B cell (primary cell): Measurements from ENCODE around the gene TSC1. TPM values are rescaled to one million over a fixed set of nuclear protein-coding genes. Genes with fewer than 3 reads are reported as not detected.

ENCODE experiments used
- ATAC-seq: fragments of 200-7000 bp; cut with Tn5 transposase; one replicate; pipeline ENCODE4 v1.10.0; 2021; ENCODE audit warnings: low read depth, mild to moderate bottlenecking, moderate number of reproducible peaks, moderate library complexity
- CTCF ChIA-PET: fragments of 350-600 bp; sonication (Branson Sonifier 250); formaldehyde crosslinking; loops from one replicate; lab custom pipeline; 2021; ENCODE audit warnings: antibody characterized with exemption, inconsistent platforms; lab: Charles Lee
- POLR2A ChIA-PET: fragments of 350-600 bp; sonication (Branson Sonifier 250); formaldehyde crosslinking; loops from one replicate; lab custom pipeline; 2021; ENCODE audit warnings: antibody characterized with exemption; lab: Charles Lee
- DNase-seq: peaks from one replicate; pipeline ENCODE4 v3.0.0; 2013
- H2AFZ ChIP-seq: 2 replicates; pipeline ENCODE4 v1.6.1; 2012; ENCODE audit warnings: mild to moderate bottlenecking, low read depth, low read length; ENCODE audit not compliant: insufficient read depth, poor library complexity, severe bottlenecking
- H3K27ac ChIP-seq, 2 donors: 1 replicate in 1 of 2; 2 replicates in 1 of 2; pipeline ENCODE4 v1.5.1; 2012 to 2013; ENCODE audit warnings: low read length in 2 of 2, mild to moderate bottlenecking in 2 of 2, moderate library complexity in 1 of 2
- H3K27me3 ChIP-seq, 4 experiments: fragments of 200-600 bp in 1 of 4; sonication (generic) in 1 of 4; replicated peaks in 1 of 4; 1 replicate in 2 of 4; 2 replicates in 2 of 4; pipeline versions ENCODE4 v1.6.1 to v1.7.0; 2013 to 2016; ENCODE audit warnings: low read length in 3 of 4, mild to moderate bottlenecking in 2 of 4, mixed read lengths in 1 of 4, moderate library complexity in 1 of 4; ENCODE audit not compliant: insufficient read depth in 4 of 4, control insufficient read depth in 3 of 4; ENCODE audit errors: control extremely low read depth in 1 of 4
- H3K36me3 ChIP-seq, 2 experiments: replicated peaks in 1 of 2; 1 replicate in 1 of 2; 2 replicates in 1 of 2; pipeline versions ENCODE4 v1.6.1 to v1.7.1; 2013; ENCODE audit warnings: low read length in 1 of 2; ENCODE audit not compliant: insufficient read depth in 2 of 2, control insufficient read depth in 1 of 2; ENCODE audit errors: control extremely low read depth in 1 of 2, extremely low read depth in 1 of 2
- H3K4me1 ChIP-seq, 2 donors: fragments of 200-600 bp in 1 of 2; sonication (generic) in 1 of 2; 1 replicate in 1 of 2; 2 replicates in 1 of 2; pipeline versions ENCODE4 v1.5.1 to v1.6.1; 2013 to 2017; ENCODE audit warnings: low read length in 2 of 2; ENCODE audit not compliant: control insufficient read depth in 2 of 2, insufficient read depth in 2 of 2
- H3K4me2 ChIP-seq: replicated peaks from 2 replicates; pipeline ENCODE3; 2012; ENCODE audit warnings: mild to moderate bottlenecking, low read depth, low read length; ENCODE audit not compliant: poor library complexity, severe bottlenecking
- H3K4me3 ChIP-seq, 5 experiments: fragments of 200-600 bp in 1 of 5; sonication (generic) in 1 of 5; 1 replicate in 3 of 5; 2 replicates in 2 of 5; pipeline versions ENCODE4 v1.5.1 to v1.7.0; 2011 to 2016; ENCODE audit warnings: low read length in 4 of 5, mild to moderate bottlenecking in 4 of 5, low read depth in 2 of 5, control low read depth in 1 of 5, moderate library complexity in 1 of 5; ENCODE audit not compliant: insufficient read depth in 1 of 5; ENCODE audit errors: control extremely low read depth in 1 of 5, extremely low read depth in 1 of 5
- H3K79me2 ChIP-seq: fragments of 200-600 bp; sonication (generic); one replicate; pipeline ENCODE4 v1.6.0; 2016; ENCODE audit warnings: low read length; ENCODE audit not compliant: control insufficient read depth, insufficient read depth
- H3K9ac ChIP-seq: fragments of 200-600 bp; sonication (generic); 2 replicates; pipeline ENCODE4 v1.6.1; 2017; ENCODE audit warnings: mild to moderate bottlenecking, low read length, moderate library complexity
- H3K9me3 ChIP-seq, 3 donors: one replicate each; pipeline versions ENCODE4 v1.6.1 to v1.7.1; 2013; ENCODE audit warnings: low read length in 2 of 3; ENCODE audit not compliant: control insufficient read depth in 2 of 3, insufficient read depth in 1 of 3; ENCODE audit errors: control extremely low read depth in 1 of 3
- H4K20me1 ChIP-seq: 2 replicates; pipeline ENCODE4 v1.6.0; 2012; ENCODE audit warnings: mild to moderate bottlenecking, low read length; ENCODE audit not compliant: insufficient read depth, control insufficient read depth, poor library complexity, severe bottlenecking
- H3K27ac Mint-ChIP-seq: one replicate; pipeline ENCODE4 v1.8.0; 2021; ENCODE audit warnings: mixed read lengths
- H3K27me3 Mint-ChIP-seq: one replicate; pipeline ENCODE4 v1.8.0; 2021; ENCODE audit warnings: mixed read lengths
- H3K4me1 Mint-ChIP-seq: one replicate; pipeline ENCODE4 v1.8.0; 2021; ENCODE audit warnings: mixed read lengths
- H3K4me3 Mint-ChIP-seq: one replicate; pipeline ENCODE4 v1.8.0; 2021; ENCODE audit warnings: mixed read lengths
- H3K9me3 Mint-ChIP-seq: one replicate; pipeline ENCODE4 v1.8.0; 2022; ENCODE audit warnings: mixed read lengths; ENCODE audit not compliant: insufficient read depth
- CTCF ChIP-seq: fragments of 200-600 bp; IDR thresholded peaks from one replicate; pipeline ENCODE4 v1.8.0; 2022; ENCODE audit warnings: antibody characterized with exemption, mild to moderate bottlenecking
- EZH2 ChIP-seq: IDR thresholded peaks from 2 replicates; pipeline ENCODE4 v1.6.1; 2012; ENCODE audit warnings: borderline replicate concordance, low read depth, mild to moderate bottlenecking, moderate library complexity, low read length; ENCODE audit not compliant: insufficient read depth, poor library complexity, severe bottlenecking
- WGBS: methylation state at CpG from one replicate; pipeline ENCODE4 v1.1.5; 2013; ENCODE audit warnings: missing lambda C conversion rate; ENCODE audit not compliant: insufficient coverage; 5-methylcytosine and 5-hydroxymethylcytosine counted together
- intact Hi-C: fragments of 100-400 bp; cut with micrococcal nuclease; formaldehyde crosslinking; loops from one replicate; pipeline ENCODE4 v1.10.0; 2022
- polyA plus RNA-seq: library from polyadenylated mRNA; depleted of rRNA; stranded (reverse); fragments of >200 nt; gene quantifications from 2 replicates; pipeline ENCODE4 v1.2.3, GENCODE V29; 2012
- total RNA-seq, 2 donors: library from RNA; stranded (reverse); fragments of 120-200 nt in 1 of 2; gene quantifications; 1 replicate in 1 of 2; 2 replicates in 1 of 2; pipeline versions ENCODE4 v1.2.3 to v1.2.4, GENCODE V29; 2013 to 2022

Gene TSC1
- total and polyA plus RNA-seq, 2 donors (not counting 1 experiment from before 2014, with no cell fraction given): 34.4 to 102 TPM

- no peak overlapping the region for H3K4me3 ChIP-seq
- H3K4me2 ChIP-seq: no peak overlapping the region
- peaks cover 9% of the 10 kb centered on the region for H3K4me1 Mint-ChIP-seq
- no peak overlapping the region for H2AFZ ChIP-seq
- no peaks in the 10 kb centered on the region for H3K79me2 ChIP-seq
- H3K36me3 ChIP-seq: peaks cover 5 to 77% of the 10 kb centered on the region in 2 experiments
- TF ChIP-seq EZH2: no peak
- peak; percentile 92 for TF ChIP-seq CTCF
- H3K9me3 Mint-ChIP-seq: no peaks in the 10 kb centered on the region
- ATAC-seq (peak; percentile 96), DNase-seq (peak; percentile 89)
- no peak overlapping the region for H3K4me3 Mint-ChIP-seq
- peaks cover 0 to 5% of the 10 kb centered on the region in 2 donors for H3K4me1 ChIP-seq
- H3K27ac Mint-ChIP-seq: no peak overlapping the region
- H3K9ac ChIP-seq: no peak overlapping the region
- H3K27me3 Mint-ChIP-seq: no peaks in the 10 kb centered on the region
- WGBS: 36% methylated on average over 8 of the region's 11 CpGs
- peak overlapping the region in 1 of 2 donors; percentile 35 for H3K27ac ChIP-seq
- POLR2A ChIA-PET: interaction anchor here (1.1 kb wide), 1 partner anchor 13 kb away, joined by 4 read pairs; no protein-coding TSS in a partner anchor
- CTCF ChIA-PET: interaction anchor here (0.6 to 4.5 kb wide), 35 partner anchors 8 to 1849 kb away, joined by 3 to 38 read pairs (median 5); partner anchors contain the start of genes AK8, DDX31, GTF3C4 and SPACA9
- H4K20me1 ChIP-seq: no peaks in the 10 kb centered on the region
- intact Hi-C loops: loop anchor here (1.0 to 10.0 kb wide), 5 partner anchors 24 to 490 kb away; partner anchors contain the start of genes AK8, CFAP77, GTF3C4 and SPACA9
- H3K27me3 ChIP-seq: no peaks in the 10 kb centered on the region
- no peaks in the 10 kb centered on the region for H3K9me3 ChIP-seq
These were observed 42.3 kb downstream of the TSC1 start for GRCh38 chr9:132901858-132902831.
